ENCODE results near the gene TTLL3.
A peak's percentile ranks its signal among the peaks of the same experiment; 100 is the strongest.

GRCh38 chr3:9810433-9810770, 340 bp downstream of the TTLL3 start:
- TF ChIP-seq CTCF (conservative IDR thresholded peaks at IDR 0.05; ENCODE audit: low read depth, low read length) (no peak), POLR2A (IDR thresholded peaks at IDR 0.05; ENCODE audit: low read depth, low read length) (no peak), SMC3 (IDR thresholded peaks at IDR 0.05; ENCODE audit: low read depth, low read length) (no peak), CEBPB (IDR thresholded peaks at IDR 0.05; ENCODE audit: low read depth, low read length) (no peak), MAZ (IDR thresholded peaks at IDR 0.05; ENCODE audit: borderline replicate concordance, low read depth, low read length) (peak; percentile 13; the same call in 1 of the 2 replicates)
